HEK293 (cell line): Measurements from ENCODE around the gene GPATCH3.

ENCODE experiments used
- CTCF ChIA-PET: fragments of 350-600 bp; formaldehyde crosslinking; extraction: SDS; loops from one replicate; lab custom pipeline; 2021; ENCODE audit warnings: antibody characterized with exemption; lab: Yijun Ruan, JAX
- POLR2A ChIA-PET: fragments of 300-600 bp; formaldehyde crosslinking; extraction: SDS; loops from one replicate; lab custom pipeline; 2020; ENCODE audit warnings: antibody characterized with exemption, inconsistent platforms; lab: Yijun Ruan, JAX
- H3K27ac ChIP-seq: fragments of 200-500 bp; sonication (Bioruptor generic); 2 replicates; pipeline ENCODE4 v1.5.1; 2014; ENCODE audit warnings: low read depth, low read length, control low read depth, inconsistent platforms; ENCODE audit errors: extremely low read depth
- H3K36me3 ChIP-seq, 2 experiments: fragments of 200-500 bp in 1 of 2; sonication (Bioruptor generic) in 1 of 2; 1 replicate in 1 of 2; 2 replicates in 1 of 2; pipeline ENCODE4 v1.5.1; 2014 to 2017; ENCODE audit warnings: inconsistent platforms in 2 of 2, low read length in 2 of 2; ENCODE audit not compliant: control insufficient read depth in 2 of 2, insufficient read depth in 1 of 2
- H3K4me1 ChIP-seq: fragments of 200-500 bp; sonication (Bioruptor generic); 2 replicates; pipeline ENCODE4 v1.5.1; 2014; ENCODE audit warnings: mild to moderate bottlenecking, low read length, inconsistent platforms; ENCODE audit not compliant: control insufficient read depth, insufficient read depth
- H3K4me3 ChIP-seq: 2 replicates; pipeline ENCODE4 v1.5.1; 2011; ENCODE audit warnings: low read depth, mild to moderate bottlenecking, control low read depth, low read length, moderate library complexity
- H3K9me3 ChIP-seq: fragments of 200-500 bp; sonication (Bioruptor generic); 2 replicates; pipeline ENCODE4 v1.5.1; 2014; ENCODE audit warnings: low read depth, low read length, inconsistent platforms; ENCODE audit not compliant: control insufficient read depth, insufficient read depth
- ELK4 ChIP-seq: IDR thresholded peaks from 2 replicates; pipeline ENCODE4 v1.6.1; 2011; ENCODE audit warnings: mild to moderate bottlenecking, low read depth, low read length, borderline replicate concordance
- HOXD13 ChIP-seq: sonication (generic); formaldehyde crosslinking; IDR thresholded peaks from 2 replicates; pipeline ENCODE4 v1.8.0; 2022; ENCODE audit warnings: missing genetic modification reagents, borderline replicate concordance
- OSR2 ChIP-seq: fragments of 450-650 bp; formaldehyde crosslinking; IDR thresholded peaks from 2 replicates; pipeline ENCODE4 v1.5.1; 2016; ENCODE audit warnings: missing biosample characterization, missing genetic modification characterization
- SP2 ChIP-seq: fragments of 450-650 bp; formaldehyde crosslinking; IDR thresholded peaks from 2 replicates; pipeline ENCODE4 v1.5.1; 2016; ENCODE audit warnings: missing biosample characterization, missing genetic modification characterization
- SP7 ChIP-seq: fragments of 450-650 bp; formaldehyde crosslinking; IDR thresholded peaks from 2 replicates; pipeline ENCODE4 v1.5.1; 2016; ENCODE audit warnings: missing biosample characterization, missing genetic modification characterization
- TSHZ1 ChIP-seq: fragments of 450-650 bp; formaldehyde crosslinking; IDR thresholded peaks from 2 replicates; pipeline ENCODE4 v1.5.1; 2016; ENCODE audit warnings: missing biosample characterization, missing genetic modification characterization, borderline replicate concordance
- ZBTB11 ChIP-seq: fragments of 450-650 bp; formaldehyde crosslinking; conservative IDR thresholded peaks from 2 replicates; pipeline ENCODE4 v1.5.1; 2016; ENCODE audit warnings: low read depth, missing biosample characterization, missing genetic modification characterization
- ZBTB7A ChIP-seq: fragments of 450-650 bp; formaldehyde crosslinking; IDR thresholded peaks from 2 replicates; pipeline ENCODE4 v1.5.1; 2016; ENCODE audit warnings: low read depth, missing biosample characterization, missing genetic modification characterization
- ZEB2 ChIP-seq: fragments of 450-650 bp; formaldehyde crosslinking; IDR thresholded peaks from 2 replicates; pipeline ENCODE4 v1.5.1; 2016; ENCODE audit warnings: missing biosample characterization, missing genetic modification characterization
- ZNF404 ChIP-seq: fragments of 450-650 bp; formaldehyde crosslinking; IDR thresholded peaks from 2 replicates; pipeline ENCODE4 v1.5.1; 2017; ENCODE audit warnings: missing biosample characterization, missing genetic modification characterization
- ZNF549 ChIP-seq: fragments of 450-650 bp; IDR thresholded peaks from 2 replicates; pipeline ENCODE4 v1.5.1; 2018; ENCODE audit warnings: missing biosample characterization, missing genetic modification characterization, mild to moderate bottlenecking, inconsistent platforms, moderate library complexity
- ZNF580 ChIP-seq: fragments of 450-650 bp; formaldehyde crosslinking; IDR thresholded peaks from 2 replicates; pipeline ENCODE4 v1.5.1; 2016; ENCODE audit warnings: missing biosample characterization, missing genetic modification characterization
- ZNF585B ChIP-seq: fragments of 450-650 bp; formaldehyde crosslinking; IDR thresholded peaks from 2 replicates; pipeline ENCODE4 v1.5.1; 2016; ENCODE audit warnings: missing biosample characterization, missing genetic modification characterization

GPATCH3 gene

GRCh38 chr1:26864610-26865480, 35.4 kb downstream of the GPATCH3 start (continued):
- TF ChIP-seq OSR2 (tag by site-specific recombination): peak; percentile 49; the same call in 1 of the 2 replicates
- peak; percentile 45; the same call in 1 of the 2 replicates for TF ChIP-seq ZBTB7A
- peak; percentile 77 for TF ChIP-seq SP7
- TF ChIP-seq TSHZ1 (tag by site-specific recombination): peak; percentile 6; the same call in 1 of the 2 replicates
- no peak for TF ChIP-seq ZNF549 (tag by site-specific recombination)
- peak; percentile 51; the same call in 1 of the 2 replicates for TF ChIP-seq ZBTB11 (tag by site-specific recombination)
- TF ChIP-seq ZNF580 (tag by site-specific recombination): peak; percentile 45; the same call in 1 of the 2 replicates
- peak; percentile 97 for TF ChIP-seq ZEB2 (tag by site-specific recombination)
- TF ChIP-seq HOXD13 (CRISPR knock-in tag): no peak
- no peak for TF ChIP-seq ELK4
- TF ChIP-seq, all 188 proteins: peak for 64

GRCh38 chr1:26863685-26864077, 36.6 kb downstream of the GPATCH3 start:
- CTCF ChIA-PET: interaction anchor here (1.1 to 4.1 kb wide), 3 partner anchors 14 to 261 kb away, joined by 5 to 18 read pairs (median 11); no protein-coding TSS in a partner anchor
- no peak overlapping the region; the same call in 1 of the 2 replicates for H3K27ac ChIP-seq
- 0 out of 2 replicates have a peak, but pooled peaks cover 2% of the 10 kb centered on the region for H3K4me1 ChIP-seq
- H3K36me3 ChIP-seq: no peaks in the 10 kb centered on the region
- TF ChIP-seq ZNF585B (no peak), ZNF404 (tag by site-specific recombination) (no peak), SP2 (tag by site-specific recombination) (no peak)
- no peaks in the 10 kb centered on the region for H3K9me3 ChIP-seq
- H3K4me3 ChIP-seq: peak overlapping the region; percentile 59
- POLR2A ChIA-PET: interaction anchor here (2.6 kb wide), 1 partner anchor 26 kb away, joined by 30 read pairs; the partner anchor contains the start of gene GPN2
